NCI-H146 (cell line): ENCODE results near the gene TMEM223.
"Not testable (repeated sequence)": the region's sequence is repeated elsewhere in the genome, so short reads cannot be mapped to it uniquely, and the experiment has no call there.

Experiments
- DNase-seq: peaks from one replicate; lab custom pipeline; 2025; lab: John Stamatoyannopoulos, UW

Gene TMEM223

GRCh38 chr11:62791501-62792201 lies at the start of gene TMEM223:
Gene TMEM223 (minus strand): TSS chr11:62792006. CDS start chr11:62791994, 12 bp downstream.
- peak; percentile 83 for DNase-seq

GRCh38 chr11:62840721-62841360 lies 49.0 kb upstream of the TMEM223 start:
- peak; percentile 72 for DNase-seq

GRCh38 chr11:62839050-62839945 lies 47.5 kb upstream of the TMEM223 start, which contains the start of gene WDR74:
Gene WDR74 (minus strand): TSS chr11:62839590. CDS start chr11:62839570, 20 bp downstream.
- peak; percentile 90 for DNase-seq

- no peak for DNase-seq
Measured at GRCh38 chr11:62835336-62835735, 43.5 kb upstream of the TMEM223 start.

GRCh38 chr11:62832336-62833234 lies 40.8 kb upstream of the TMEM223 start, which contains the start of gene TEX54:
Gene TEX54 (minus strand): TSS chr11:62832841.
- DNase-seq, result peak; percentile 65

- peak; percentile 98 for DNase-seq
Measured at GRCh38 chr11:62831520-62832335, 39.9 kb upstream of the TMEM223 start, which contains the start of gene STX5. Gene STX5 (minus strand): TSS chr11:62832051. CDS start chr11:62831243, 808 bp downstream.

- DNase-seq, result peak; percentile 58
Measured at GRCh38 chr11:62830904-62831519, 39.2 kb upstream of the TMEM223 start.

GRCh38 chr11:62828130-62828529 lies 36.3 kb upstream of the TMEM223 start:
- DNase-seq, result not testable (repeated sequence)

GRCh38 chr11:62823677-62824076 lies 31.9 kb upstream of the TMEM223 start:
- no peak for DNase-seq

- DNase-seq, result no peak
Measured at GRCh38 chr11:62817129-62817528, 25.3 kb upstream of the TMEM223 start.

- DNase-seq, result no peak
Measured at GRCh38 chr11:62816557-62816956, 24.8 kb upstream of the TMEM223 start.

GRCh38 chr11:62811659-62812058 lies 19.9 kb upstream of the TMEM223 start:
- DNase-seq, result no peak

- DNase-seq, result no peak
Measured at GRCh38 chr11:62810748-62811147, 18.9 kb upstream of the TMEM223 start.

GRCh38 chr11:62806611-62807121 lies 14.9 kb upstream of the TMEM223 start:
- no peak for DNase-seq

GRCh38 chr11:62805961-62806441 lies 14.2 kb upstream of the TMEM223 start:
- DNase-seq, result peak; percentile 43

- peak; percentile 95 for DNase-seq
Measured at GRCh38 chr11:62805076-62805892, 13.5 kb upstream of the TMEM223 start, which contains the start of gene NXF1. Gene NXF1 (minus strand): TSS chr11:62805440. CDS start chr11:62805356, 84 bp downstream.

- DNase-seq, result no peak
Measured at GRCh38 chr11:62804310-62805075, 12.7 kb upstream of the TMEM223 start.

GRCh38 chr11:62801071-62801470 lies 9.3 kb upstream of the TMEM223 start:
- DNase-seq, result no peak
